ENCODE results near the gene KCTD20. TPM values are rescaled to one million over a fixed set of nuclear protein-coding genes. Genes with fewer than 3 reads are reported as not detected.

The KCTD20 gene
- total RNA-seq, 1 experiment from 2014 or later, result 41.6 TPM

DNA sequence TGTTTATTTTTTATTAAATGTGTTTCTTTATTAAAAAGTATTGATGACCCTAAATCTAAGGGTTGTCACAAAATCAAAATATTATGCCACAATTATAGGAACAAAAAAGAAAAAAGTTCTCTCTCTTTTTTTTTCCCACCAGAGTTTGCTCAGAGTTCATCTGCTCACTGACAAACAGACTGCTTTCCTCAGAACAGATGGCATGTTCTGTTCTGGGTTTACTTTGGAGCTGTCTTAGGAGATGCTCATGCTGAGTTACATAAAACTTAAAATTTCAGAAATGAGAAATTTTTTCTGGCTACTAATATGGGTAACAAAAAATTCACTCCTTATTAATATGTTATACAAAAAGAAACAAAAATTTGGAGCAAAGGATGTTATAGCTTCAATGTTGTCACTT lies 74.2 kb downstream of the KCTD20 start:
- H3K9me3 ChIP-seq (ENCODE audit: control insufficient read depth, insufficient read depth, low read depth, low read length), result no peaks in the 10 kb centered on the region
- no peak overlapping the region for H3K27ac ChIP-seq (ENCODE audit: low read length)
- H3K27me3 ChIP-seq (ENCODE audit: control insufficient read depth, insufficient read depth, low read length), result no peaks in the 10 kb centered on the region
- ATAC-seq (no peak), DNase-seq (ENCODE audit: low read depth, low spot score) (no peak)
- no peak overlapping the region for H3K4me3 ChIP-seq (ENCODE audit: low read depth in 2 of 2, low read length in 2 of 2)
- in situ Hi-C loops (cut with HindIII; ENCODE audit: low pct_unique_long_range_greater_than_20kb, low sequenced_read_pairs), result no loop called here
- CTCF ChIA-PET, result no interaction called here
- POLR2A ChIA-PET, result interaction anchor here (0.5 kb wide), 1 partner anchor 62 kb away, joined by 3 read pairs; no protein-coding TSS in a partner anchor
- intact Hi-C loops (cut with micrococcal nuclease; ENCODE audit: unreplicated experiment), result no loop called here
- no TSS peak for BruUV-seq (replicated peaks)
- no peaks in the 10 kb centered on the region for H3K4me1 ChIP-seq (ENCODE audit: control insufficient read depth, insufficient read depth, low read length)
- H3K36me3 ChIP-seq (ENCODE audit: control insufficient read depth, insufficient read depth, low read length), result peaks cover 29% of the 10 kb centered on the region
- TF ChIP-seq SIN3A (IDR thresholded peaks at IDR 0.05; ENCODE audit: borderline replicate concordance, insufficient read depth, low read depth, low read length) (no peak), CTCF (IDR thresholded peaks at IDR 0.05) (no peak), TCF7L2 (IDR thresholded peaks at IDR 0.05; ENCODE audit: low read depth, low read length) (no peak), POLR2AphosphoS5 (IDR thresholded peaks at IDR 0.05; ENCODE audit: low read depth, low read length) (no peak)
- TF ChIP-seq, protein P1, sequence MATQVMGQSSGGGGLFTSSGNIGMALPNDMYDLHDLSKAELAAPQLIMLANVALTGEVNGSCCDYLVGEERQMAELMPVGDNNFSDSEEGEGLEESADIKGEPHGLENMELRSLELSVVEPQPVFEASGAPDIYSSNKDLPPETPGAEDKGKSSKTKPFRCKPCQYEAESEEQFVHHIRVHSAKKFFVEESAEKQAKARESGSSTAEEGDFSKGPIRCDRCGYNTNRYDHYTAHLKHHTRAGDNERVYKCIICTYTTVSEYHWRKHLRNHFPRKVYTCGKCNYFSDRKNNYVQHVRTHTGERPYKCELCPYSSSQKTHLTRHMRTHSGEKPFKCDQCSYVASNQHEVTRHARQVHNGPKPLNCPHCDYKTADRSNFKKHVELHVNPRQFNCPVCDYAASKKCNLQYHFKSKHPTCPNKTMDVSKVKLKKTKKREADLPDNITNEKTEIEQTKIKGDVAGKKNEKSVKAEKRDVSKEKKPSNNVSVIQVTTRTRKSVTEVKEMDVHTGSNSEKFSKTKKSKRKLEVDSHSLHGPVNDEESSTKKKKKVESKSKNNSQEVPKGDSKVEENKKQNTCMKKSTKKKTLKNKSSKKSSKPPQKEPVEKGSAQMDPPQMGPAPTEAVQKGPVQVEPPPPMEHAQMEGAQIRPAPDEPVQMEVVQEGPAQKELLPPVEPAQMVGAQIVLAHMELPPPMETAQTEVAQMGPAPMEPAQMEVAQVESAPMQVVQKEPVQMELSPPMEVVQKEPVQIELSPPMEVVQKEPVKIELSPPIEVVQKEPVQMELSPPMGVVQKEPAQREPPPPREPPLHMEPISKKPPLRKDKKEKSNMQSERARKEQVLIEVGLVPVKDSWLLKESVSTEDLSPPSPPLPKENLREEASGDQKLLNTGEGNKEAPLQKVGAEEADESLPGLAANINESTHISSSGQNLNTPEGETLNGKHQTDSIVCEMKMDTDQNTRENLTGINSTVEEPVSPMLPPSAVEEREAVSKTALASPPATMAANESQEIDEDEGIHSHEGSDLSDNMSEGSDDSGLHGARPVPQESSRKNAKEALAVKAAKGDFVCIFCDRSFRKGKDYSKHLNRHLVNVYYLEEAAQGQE (IDR thresholded peaks at IDR 0.05; ENCODE audit: insufficient read depth in 1 of 2, low read depth in 2 of 2, low read length in 1 of 2), result no peak

GRCh38 chr6:36517408-36517807 lies 74.6 kb downstream of the KCTD20 start:
- no peaks in the 10 kb centered on the region for H3K4me1 ChIP-seq (ENCODE audit: control insufficient read depth, insufficient read depth, low read length)
- peaks cover 29% of the 10 kb centered on the region for H3K36me3 ChIP-seq (ENCODE audit: control insufficient read depth, insufficient read depth, low read length)
- H3K27me3 ChIP-seq (ENCODE audit: control insufficient read depth, insufficient read depth, low read length), result no peaks in the 10 kb centered on the region
- intact Hi-C loops (cut with micrococcal nuclease; ENCODE audit: unreplicated experiment), result no loop called here
- BruUV-seq (replicated peaks), result no TSS peak
- H3K4me3 ChIP-seq (ENCODE audit: low read depth in 2 of 2, low read length in 2 of 2), result no peak overlapping the region
- no peaks in the 10 kb centered on the region for H3K9me3 ChIP-seq (ENCODE audit: control insufficient read depth, insufficient read depth, low read depth, low read length)
- ATAC-seq, result no peak
- in situ Hi-C loops (cut with HindIII; ENCODE audit: low pct_unique_long_range_greater_than_20kb, low sequenced_read_pairs), result no loop called here
- TF ChIP-seq TCF7L2 (IDR thresholded peaks at IDR 0.05; ENCODE audit: low read depth, low read length), result no peak
- POLR2A ChIA-PET, result no interaction called here
- CTCF ChIA-PET, result no interaction called here
- no peak overlapping the region for H3K27ac ChIP-seq (ENCODE audit: low read length)
- no peak for DNase-seq (ENCODE audit: low read depth, low spot score)

GRCh38 chr6:36519352-36519751 lies 76.6 kb downstream of the KCTD20 start:
- CTCF ChIA-PET, result no interaction called here

More at GRCh38 chr6:36519352-36519751, 76.6 kb downstream of the KCTD20 start:
- TF ChIP-seq TCF7L2 (IDR thresholded peaks at IDR 0.05; ENCODE audit: low read depth, low read length), result no peak
- no peak for TF ChIP-seq SIN3A (IDR thresholded peaks at IDR 0.05; ENCODE audit: borderline replicate concordance, insufficient read depth, low read depth, low read length)
- no peak for TF ChIP-seq POLR2AphosphoS5 (IDR thresholded peaks at IDR 0.05; ENCODE audit: low read depth, low read length)
- TF ChIP-seq, protein P1 (IDR thresholded peaks at IDR 0.05; ENCODE audit: insufficient read depth in 1 of 2, low read depth in 2 of 2, low read length in 1 of 2), result no peak
- TF ChIP-seq CTCF (IDR thresholded peaks at IDR 0.05), result no peak
- intact Hi-C loops (cut with micrococcal nuclease; ENCODE audit: unreplicated experiment), result no loop called here
- Histone ChIP-seq H3K4me3 (ENCODE audit: low read depth in 2 of 2, low read length in 2 of 2) (no peak overlapping the region), H3K27ac (ENCODE audit: low read length) (no peak overlapping the region), H3K4me1 (ENCODE audit: control insufficient read depth, insufficient read depth, low read length) (no peaks in the 10 kb centered on the region), H3K27me3 (ENCODE audit: control insufficient read depth, insufficient read depth, low read length) (no peaks in the 10 kb centered on the region), H3K36me3 (ENCODE audit: control insufficient read depth, insufficient read depth, low read length) (peaks cover 34% of the 10 kb centered on the region), H3K9me3 (ENCODE audit: control insufficient read depth, insufficient read depth, low read depth, low read length) (no peaks in the 10 kb centered on the region)
- BruUV-seq (replicated peaks), result no TSS peak
- in situ Hi-C loops (cut with HindIII; ENCODE audit: low pct_unique_long_range_greater_than_20kb, low sequenced_read_pairs), result no loop called here
- no peak for DNase-seq (ENCODE audit: low read depth, low spot score)
- no peak for ATAC-seq
- POLR2A ChIA-PET, result no interaction called here

All from Panc1 (cell line).